A549 treated with AZD9567 at 1 μM for 4 hours (cell line): ENCODE measurements around the gene ARHGDIA. TPM values are rescaled to one million over a fixed set of nuclear protein-coding genes. Genes with fewer than 3 reads are reported as not detected.

Source experiments
- total RNA-seq: library from RNA; stranded (reverse); fragments of 200-300 nt; extraction: Qiagen RNA extraction; gene quantifications from 5 replicates; pipeline ENCODE4 v1.2.3, GENCODE V29; 2022; ENCODE audit not compliant: insufficient read depth

ARHGDIA gene
- 554 to 671 TPM (median 613 TPM) in 5 replicates for total RNA-seq

GRCh38 chr17:81870981-81871386 lies at the start of gene ARHGDIA:
ARHGDIA (minus strand) TSS chr17:81871337; CDS start chr17:81869930, 1,407 bp downstream.

GRCh38 chr17:81917565-81918332 lies 46.6 kb upstream of the ARHGDIA start, which contains the start of gene SIRT7:
SIRT7 (minus strand) TSS chr17:81918176; CDS start chr17:81918131, 45 bp downstream.

DNA sequence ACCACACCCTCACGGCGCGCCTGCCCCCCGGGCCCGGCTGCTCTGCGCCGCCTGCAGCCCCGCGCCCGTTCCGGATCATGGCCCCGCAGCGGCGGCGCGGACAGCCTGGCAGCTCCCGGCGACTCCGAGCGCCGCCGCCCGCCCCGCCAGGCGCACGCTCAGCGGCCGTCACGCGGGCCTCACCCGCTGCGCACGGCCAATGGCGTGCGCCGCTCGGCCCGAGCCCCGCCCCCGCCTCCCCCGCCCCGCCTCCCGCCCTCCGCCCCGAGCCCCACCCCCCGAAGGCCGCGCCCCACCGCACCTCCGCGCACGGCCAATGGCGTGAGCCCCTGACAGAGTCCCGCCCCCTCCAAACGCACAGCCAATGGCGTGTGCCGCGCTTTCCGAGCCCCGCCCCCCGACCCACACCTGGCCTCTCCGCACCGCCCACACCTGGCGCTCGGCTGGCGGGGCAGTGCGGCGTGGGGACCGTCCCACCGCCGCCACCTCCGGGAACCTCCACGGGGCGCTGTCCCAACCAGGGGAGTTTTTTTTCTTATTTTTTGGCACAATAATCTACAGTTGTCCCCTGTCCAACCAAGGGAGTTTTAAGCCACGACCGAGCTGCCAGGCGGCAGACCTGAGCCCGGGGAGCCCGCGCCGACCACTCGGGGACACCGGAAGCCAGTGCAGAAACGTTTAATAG lies 40.3 kb upstream of the ARHGDIA start, which contains the start of gene PCYT2:
Gene PCYT2 (minus strand): TSS at position 123 of the 685 bp plus-strand sequence. CDS start 44 bp downstream, at position 79.

GRCh38 chr17:81902023-81902652 lies 31.0 kb upstream of the ARHGDIA start, which contains the start of gene NPB:
NPB (plus strand) TSS chr17:81902238; CDS start chr17:81902278, 40 bp downstream.

DNA sequence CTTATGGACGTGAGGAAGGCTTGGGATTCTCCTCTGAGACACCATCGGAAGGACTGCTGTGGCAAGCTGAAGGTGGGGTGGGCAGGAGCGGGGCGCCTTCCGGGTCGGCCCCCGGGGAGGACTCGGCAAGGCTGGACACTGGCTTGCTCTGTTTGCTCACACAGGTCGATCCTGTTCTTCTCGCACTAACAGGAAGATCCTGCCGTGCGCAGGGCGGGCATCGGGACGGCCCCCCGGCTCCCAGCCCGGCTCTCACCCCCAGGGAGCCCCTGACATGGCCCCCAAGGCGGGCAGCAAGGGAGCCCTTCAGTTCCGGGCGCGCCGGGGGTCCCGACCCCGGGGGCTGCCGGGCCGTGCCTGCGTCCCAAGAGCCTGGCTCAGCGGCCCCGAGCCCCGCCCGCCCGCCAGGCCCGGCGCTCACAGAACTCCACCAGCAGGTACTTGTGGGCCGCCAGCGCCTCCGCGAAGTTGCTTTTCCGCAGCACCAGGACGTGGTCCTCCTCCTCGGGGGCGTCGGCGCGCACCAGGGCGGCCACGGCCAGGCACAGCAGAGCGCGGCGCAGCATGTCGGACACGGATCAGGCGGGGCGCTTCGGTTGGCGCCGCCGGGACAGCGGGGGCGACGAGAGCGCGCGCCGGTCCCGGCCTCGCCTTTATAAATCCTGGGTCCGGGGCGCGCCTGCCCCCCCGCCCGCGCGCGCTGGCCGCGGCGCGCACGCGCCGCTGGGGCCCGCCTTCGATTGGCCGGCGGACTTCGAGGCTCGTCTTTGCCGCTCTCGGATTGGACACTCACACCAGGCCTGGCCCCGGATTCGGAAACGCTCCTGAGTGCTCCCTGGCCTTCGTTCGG lies 11.0 kb downstream of the ARHGDIA start, which contains the start of gene P4HB:
Gene P4HB (minus strand): TSS at position 630 of the 850 bp plus-strand sequence. CDS start 64 bp downstream, at position 566.

GRCh38 chr17:81834831-81835267 lies 36.3 kb downstream of the ARHGDIA start, which contains the start of gene PPP1R27:
PPP1R27 (minus strand) TSS chr17:81835050; CDS start chr17:81834953, 97 bp downstream.

DNA sequence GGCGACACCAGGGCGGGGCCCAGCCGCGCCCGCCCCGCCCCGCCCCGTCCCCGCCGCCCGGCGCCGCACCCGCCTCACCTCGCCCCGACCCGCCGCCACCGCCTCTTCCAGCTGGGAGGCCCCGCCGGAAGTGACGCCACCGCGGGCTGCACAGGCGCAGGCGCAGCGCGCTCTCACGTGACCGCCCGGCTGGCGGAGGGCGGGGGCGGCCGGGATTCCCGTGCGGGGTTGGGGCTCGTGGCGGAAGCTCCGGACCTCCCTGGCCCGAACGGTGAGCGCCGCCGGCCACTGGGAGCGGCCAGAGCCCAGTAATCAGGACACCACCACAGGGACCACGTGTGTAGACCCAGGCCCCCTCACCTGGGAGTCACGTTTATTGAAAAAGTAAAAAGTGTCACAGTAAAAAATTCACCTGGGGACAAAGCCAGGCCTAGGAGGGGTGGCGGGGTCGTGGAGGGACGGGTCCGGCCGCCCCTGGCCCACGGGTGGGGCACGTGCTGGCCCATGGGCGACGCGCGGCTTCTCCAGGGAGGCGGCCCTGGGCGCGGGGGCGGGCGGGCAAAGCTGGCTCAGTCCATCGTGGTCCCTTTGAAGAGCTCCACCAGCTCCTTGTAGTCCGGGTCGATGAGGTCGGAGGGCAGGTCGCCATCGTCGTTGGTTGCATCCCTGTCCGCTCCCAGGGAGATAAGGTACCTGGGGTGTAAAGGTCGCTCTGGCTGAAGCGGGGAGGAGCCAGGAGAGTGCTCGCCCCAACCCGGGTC lies 37.8 kb downstream of the ARHGDIA start, which contains the start of gene MCRIP1:
Gene MCRIP1 (minus strand): TSS at position 132 of the 761 bp plus-strand sequence. CDS start 8,785 bp downstream, outside the sequence.

Other genes with a start within 250 kb of the ARHGDIA start
- gene NPLOC4, start 234.2 kb downstream of the ARHGDIA start, total RNA-seq: 88.7 to 101 TPM (median 98.7 TPM) in 5 replicates
- 4.2 to 5.2 TPM (median 4.8 TPM) in 5 replicates for gene TSPAN10, start 234.1 kb downstream of the ARHGDIA start, total RNA-seq
- 1.8 to 2.8 TPM (median 2.2 TPM) in 4 of 5 replicates, not detected in the other for gene PDE6G, start 214.8 kb downstream of the ARHGDIA start, total RNA-seq
- gene OXLD1, start 204.7 kb downstream of the ARHGDIA start, total RNA-seq: 29.0 to 66.0 TPM (median 60.7 TPM) in 5 replicates
- gene CCDC137, start 204.6 kb downstream of the ARHGDIA start, total RNA-seq: 51.6 to 68.7 TPM (median 63.4 TPM) in 5 replicates
- 42.6 to 53.2 TPM (median 50.4 TPM) in 5 replicates for gene ARL16, start 187.5 kb downstream of the ARHGDIA start, total RNA-seq
- gene HGS, start 187.3 kb downstream of the ARHGDIA start, total RNA-seq: 127 to 213 TPM (median 208 TPM) in 5 replicates
- 183 to 322 TPM (median 292 TPM) in 5 replicates for gene MRPL12, start 168.0 kb downstream of the ARHGDIA start, total RNA-seq
- gene SLC25A10, start 159.1 kb downstream of the ARHGDIA start, total RNA-seq: 41.8 to 47.4 TPM (median 45.7 TPM) in 5 replicates
- 0.23 to 0.34 TPM (median 0.27 TPM) in 4 of 5 replicates, not detected in the other for gene GCGR, start 67.2 kb downstream of the ARHGDIA start, total RNA-seq
- gene MCRIP1, start 38.0 kb downstream of the ARHGDIA start, total RNA-seq: 94.0 to 106 TPM (median 105 TPM) in 5 replicates
- 0.26 to 0.38 TPM (median 0.29 TPM) in 3 of 5 replicates, not detected in the others for gene PPP1R27, start 36.3 kb downstream of the ARHGDIA start, total RNA-seq
- gene P4HB, start 10.8 kb downstream of the ARHGDIA start, total RNA-seq: 687 to 859 TPM (median 711 TPM) in 5 replicates
- 198 to 235 TPM (median 220 TPM) in 5 replicates for gene ALYREF, start 20.2 kb upstream of the ARHGDIA start, total RNA-seq
- 168 to 303 TPM (median 290 TPM) in 5 replicates for gene ANAPC11, start 20.4 kb upstream of the ARHGDIA start, total RNA-seq
- gene NPB, start 30.9 kb upstream of the ARHGDIA start, total RNA-seq: 0.28 to 0.60 TPM (median 0.49 TPM) in 4 of 5 replicates, not detected in the other
- gene PCYT2, start 40.1 kb upstream of the ARHGDIA start, total RNA-seq: 17.3 to 20.1 TPM (median 19.1 TPM) in 5 replicates
- gene SIRT7, start 46.8 kb upstream of the ARHGDIA start, total RNA-seq: 30.1 to 52.5 TPM (median 49.2 TPM) in 5 replicates
- 22.5 to 38.3 TPM (median 33.1 TPM) in 5 replicates for gene MAFG, start 56.4 kb upstream of the ARHGDIA start, total RNA-seq
- 80.7 to 124 TPM (median 87.4 TPM) in 5 replicates for gene PYCR1, start 66.0 kb upstream of the ARHGDIA start, total RNA-seq
- gene MYADML2, start 75.9 kb upstream of the ARHGDIA start, total RNA-seq: not detected in 5 replicates
- 0.23 to 0.62 TPM (median 0.33 TPM) in 4 of 5 replicates, not detected in the other for gene NOTUM, start 89.8 kb upstream of the ARHGDIA start, total RNA-seq
- 20.2 to 29.6 TPM (median 27.4 TPM) in 5 replicates for gene ASPSCR1, start 106.3 kb upstream of the ARHGDIA start, total RNA-seq
- 163 to 207 TPM (median 195 TPM) in 5 replicates for gene CENPX, start 151.5 kb upstream of the ARHGDIA start, total RNA-seq
- gene LRRC45, start 152.0 kb upstream of the ARHGDIA start, total RNA-seq: 7.8 to 17.0 TPM (median 14.7 TPM) in 5 replicates
- 19.0 to 41.3 TPM (median 38.5 TPM) in 5 replicates for gene RAC3, start 160.3 kb upstream of the ARHGDIA start, total RNA-seq
- gene DCXR, start 166.4 kb upstream of the ARHGDIA start, total RNA-seq: 76.5 to 117 TPM (median 111 TPM) in 5 replicates
- 20.8 to 24.8 TPM (median 24.4 TPM) in 5 replicates for gene RFNG, start 180.5 kb upstream of the ARHGDIA start, total RNA-seq
- 120 to 154 TPM (median 137 TPM) in 5 replicates for gene GPS1, start 180.6 kb upstream of the ARHGDIA start, total RNA-seq
- gene DUS1L, start 194.5 kb upstream of the ARHGDIA start, total RNA-seq: 74.1 to 147 TPM (median 143 TPM) in 5 replicates
- 91.1 to 158 TPM (median 149 TPM) in 5 replicates for gene FASN, start 226.9 kb upstream of the ARHGDIA start, total RNA-seq